ENCODE measurements around the gene APBA2.
A peak's percentile ranks its signal among the peaks of the same experiment; 100 is the strongest.

APBA2 gene

GRCh38 chr15:28983432-28984311, 97.9 kb downstream of the APBA2 start:
- DNase-seq (ENCODE audit: low read depth in 2 of 2) = no peak

- no peak for DNase-seq (ENCODE audit: low read depth in 2 of 2)
Observed at GRCh38 chr15:28984421-28985315, 98.9 kb downstream of the APBA2 start.

GRCh38 chr15:28985316-28985645, 99.5 kb downstream of the APBA2 start:
- no peak for DNase-seq (ENCODE audit: low read depth in 2 of 2)

- no peak for DNase-seq (ENCODE audit: low read depth in 2 of 2)
Observed at GRCh38 chr15:28985691-28986090, 99.9 kb downstream of the APBA2 start.

- DNase-seq (ENCODE audit: low read depth in 2 of 2) = no peak
Observed at GRCh38 chr15:28986108-28986507, 100.3 kb downstream of the APBA2 start.

GRCh38 chr15:28986726-28987125, 101.0 kb downstream of the APBA2 start:
- no peak for DNase-seq (ENCODE audit: low read depth in 2 of 2)

- DNase-seq (ENCODE audit: low read depth in 2 of 2) = no peak
Observed at GRCh38 chr15:28987337-28987736, 101.6 kb downstream of the APBA2 start.

- DNase-seq (ENCODE audit: low read depth in 2 of 2) = no peak
Observed at GRCh38 chr15:28989239-28989830, 103.6 kb downstream of the APBA2 start.

- DNase-seq (ENCODE audit: low read depth in 2 of 2) = no peak
Observed at GRCh38 chr15:28989896-28990295, 104.1 kb downstream of the APBA2 start.

GRCh38 chr15:28990390-28990789, 104.6 kb downstream of the APBA2 start:
- DNase-seq (ENCODE audit: low read depth in 2 of 2) = no peak

- DNase-seq (ENCODE audit: low read depth in 2 of 2) = no peak
Observed at GRCh38 chr15:28991236-28992171, 105.7 kb downstream of the APBA2 start.

- DNase-seq (ENCODE audit: low read depth in 2 of 2) = no peak
Observed at GRCh38 chr15:28992336-28992864, 106.6 kb downstream of the APBA2 start.

- DNase-seq (ENCODE audit: low read depth in 2 of 2) = no peak
Observed at GRCh38 chr15:28993051-28993719, 107.4 kb downstream of the APBA2 start.

GRCh38 chr15:28993720-28994053, 107.9 kb downstream of the APBA2 start:
- DNase-seq (ENCODE audit: low read depth in 2 of 2) = no peak

GRCh38 chr15:28994142-28994830, 108.5 kb downstream of the APBA2 start:
- DNase-seq (ENCODE audit: low read depth in 2 of 2) = peak in 1 of 2 donors; percentile 55

GRCh38 chr15:28994831-28995596, 109.2 kb downstream of the APBA2 start:
- no peak for DNase-seq (ENCODE audit: low read depth in 2 of 2)

GRCh38 chr15:28995705-28996104, 109.9 kb downstream of the APBA2 start:
- DNase-seq (ENCODE audit: low read depth in 2 of 2) = no peak

GRCh38 chr15:28996289-28996688, 110.5 kb downstream of the APBA2 start:
- no peak for DNase-seq (ENCODE audit: low read depth in 2 of 2)

- DNase-seq (ENCODE audit: low read depth in 2 of 2) = no peak
Observed at GRCh38 chr15:28996953-28997352, 111.2 kb downstream of the APBA2 start.
